SU-DHL-6 (cell line): ENCODE data around the gene HYDIN.
"Not testable (repeated sequence)": the region's sequence is repeated elsewhere in the genome, so short reads cannot be mapped to it uniquely, and the experiment has no call there.

Experiments used
- H2AFZ ChIP-seq: fragments of 200-600 bp; sonication (generic); 2 replicates; pipeline ENCODE4 v1.6.1; 2014; ENCODE audit warnings: low read depth, mild to moderate bottlenecking, moderate library complexity, mixed read lengths, antibody characterized with exemption, low read length; ENCODE audit not compliant: severe bottlenecking
- H3F3A ChIP-seq: fragments of 200-600 bp; shearing (Covaris generic); 2 replicates; pipeline ENCODE4 v1.6.0; 2016; ENCODE audit warnings: antibody characterized with exemption, mild to moderate bottlenecking; ENCODE audit not compliant: insufficient read depth
- H3K27ac ChIP-seq: fragments of 200-600 bp; sonication (generic); 2 replicates; pipeline ENCODE4 v1.5.1; 2016; ENCODE audit warnings: low read depth, mild to moderate bottlenecking, low read length, moderate library complexity, mixed read lengths
- H3K27me3 ChIP-seq: fragments of 200-600 bp; sonication (generic), shearing (Covaris generic); 2 replicates; pipeline ENCODE4 v1.6.0; 2014; ENCODE audit warnings: mild to moderate bottlenecking, low read length
- H3K36me3 ChIP-seq: fragments of 200-600 bp; sonication (generic); 2 replicates; pipeline ENCODE4 v1.6.1; 2014; ENCODE audit warnings: mild to moderate bottlenecking, low read length, mixed read lengths
- H3K4me2 ChIP-seq: fragments of 300-600, 200-600 bp; shearing (Covaris generic), sonication (generic); 2 replicates; pipeline ENCODE4 v1.6.0; 2014; ENCODE audit warnings: low read length, low read depth, mild to moderate bottlenecking; ENCODE audit not compliant: poor library complexity, severe bottlenecking
- H3K4me3 ChIP-seq: fragments of 200-600 bp; sonication (generic); 2 replicates; pipeline ENCODE4 v1.5.1; 2014; ENCODE audit warnings: antibody characterized with exemption, low read length, mild to moderate bottlenecking, mixed read lengths; ENCODE audit not compliant: insufficient read depth, poor library complexity, severe bottlenecking
- H3K79me2 ChIP-seq: fragments of 200-600 bp; sonication (generic); 2 replicates; pipeline ENCODE4 v1.6.1; 2014; ENCODE audit warnings: mild to moderate bottlenecking, low read length, moderate library complexity; ENCODE audit not compliant: insufficient read depth
- H3K9ac ChIP-seq: fragments of 200-600 bp; sonication (generic); 2 replicates; pipeline ENCODE4 v1.7.0; 2014; ENCODE audit warnings: mild to moderate bottlenecking, low read length
- H3K9me2 ChIP-seq: fragments of 200-600 bp; sonication (generic); replicated peaks from 2 replicates; pipeline ENCODE4 v1.6.1; 2014; ENCODE audit warnings: low read length; ENCODE audit not compliant: insufficient read depth
- H3K9me3 ChIP-seq: fragments of 200-600 bp; sonication (generic); 2 replicates; pipeline ENCODE4 v1.6.1; 2014; ENCODE audit warnings: low read length, mixed read lengths; ENCODE audit not compliant: insufficient read depth
- H4K20me1 ChIP-seq: fragments of 200-600 bp; sonication (generic); 2 replicates; pipeline ENCODE4 v1.6.1; 2014; ENCODE audit warnings: low read depth, mild to moderate bottlenecking, antibody characterized with exemption, low read length, moderate library complexity, mixed read lengths

Gene HYDIN

GRCh38 chr16:70888208-70888607, 342.3 kb downstream of the HYDIN start:
- H3K9ac ChIP-seq, H3K27ac ChIP-seq, H3K36me3 ChIP-seq, H3K79me2 ChIP-seq, H3K27me3 ChIP-seq, H4K20me1 ChIP-seq, H3K9me3 ChIP-seq, H3F3A ChIP-seq, H3K4me2 ChIP-seq, H3K9me2 ChIP-seq, H2AFZ ChIP-seq, H3K4me3 ChIP-seq: not testable (repeated sequence)

- not testable (repeated sequence) for H3K27ac ChIP-seq
These were observed 345.9 kb downstream of the HYDIN start for GRCh38 chr16:70884652-70885051.

GRCh38 chr16:70882311-70882710, 348.2 kb downstream of the HYDIN start:
- not testable (repeated sequence) for H3K27ac ChIP-seq, H2AFZ ChIP-seq, H3K4me2 ChIP-seq, H4K20me1 ChIP-seq, H3K4me3 ChIP-seq, H3K79me2 ChIP-seq, H3K27me3 ChIP-seq, H3K36me3 ChIP-seq, H3F3A ChIP-seq, H3K9ac ChIP-seq, H3K9me3 ChIP-seq, H3K9me2 ChIP-seq

More at GRCh38 chr16:70884652-70885051, 345.9 kb downstream of the HYDIN start:
- H3K79me2 ChIP-seq, H2AFZ ChIP-seq, H3K4me2 ChIP-seq, H3K9ac ChIP-seq, H3K4me3 ChIP-seq, H3K9me2 ChIP-seq, H4K20me1 ChIP-seq, H3K36me3 ChIP-seq, H3F3A ChIP-seq, H3K9me3 ChIP-seq, H3K27me3 ChIP-seq: not testable (repeated sequence)

- not testable (repeated sequence) for H3K9ac ChIP-seq, H3K4me2 ChIP-seq, H3K4me3 ChIP-seq, H3K9me3 ChIP-seq, H4K20me1 ChIP-seq, H3F3A ChIP-seq, H3K9me2 ChIP-seq, H2AFZ ChIP-seq, H3K36me3 ChIP-seq, H3K79me2 ChIP-seq, H3K27ac ChIP-seq, H3K27me3 ChIP-seq
These were observed 352.6 kb downstream of the HYDIN start for GRCh38 chr16:70877895-70878294.

GRCh38 chr16:70876442-70876841, 354.1 kb downstream of the HYDIN start:
- not testable (repeated sequence) for H3K27ac ChIP-seq, H3K9me3 ChIP-seq, H4K20me1 ChIP-seq, H2AFZ ChIP-seq, H3K27me3 ChIP-seq, H3F3A ChIP-seq, H3K79me2 ChIP-seq, H3K9me2 ChIP-seq, H3K36me3 ChIP-seq, H3K4me3 ChIP-seq, H3K9ac ChIP-seq, H3K4me2 ChIP-seq

- H4K20me1 ChIP-seq, H3K36me3 ChIP-seq, H3K27ac ChIP-seq, H2AFZ ChIP-seq, H3K9ac ChIP-seq, H3K79me2 ChIP-seq, H3K4me2 ChIP-seq, H3K27me3 ChIP-seq, H3K9me2 ChIP-seq, H3K9me3 ChIP-seq, H3K4me3 ChIP-seq, H3F3A ChIP-seq: not testable (repeated sequence)
These were observed 365.8 kb downstream of the HYDIN start for GRCh38 chr16:70864698-70865097.

- not testable (repeated sequence) for H3K36me3 ChIP-seq, H2AFZ ChIP-seq, H3K27ac ChIP-seq, H3K4me3 ChIP-seq, H3K9ac ChIP-seq, H3K27me3 ChIP-seq, H3K9me3 ChIP-seq, H3K79me2 ChIP-seq, H3F3A ChIP-seq, H3K9me2 ChIP-seq, H3K4me2 ChIP-seq, H4K20me1 ChIP-seq
These were observed 368.5 kb downstream of the HYDIN start for GRCh38 chr16:70861996-70862395.

GRCh38 chr16:70851299-70851698, 379.2 kb downstream of the HYDIN start:
- H3K36me3 ChIP-seq, H3K9me3 ChIP-seq, H3K27me3 ChIP-seq, H3K9me2 ChIP-seq, H2AFZ ChIP-seq, H3F3A ChIP-seq, H3K27ac ChIP-seq, H3K4me3 ChIP-seq, H3K79me2 ChIP-seq, H3K9ac ChIP-seq, H4K20me1 ChIP-seq, H3K4me2 ChIP-seq: not testable (repeated sequence)
